Measurements from ENCODE around the gene PLSCR1. TPM values are rescaled to one million over a fixed set of nuclear protein-coding genes. Genes with fewer than 3 reads are reported as not detected.

PLSCR1 gene
- total and polyA plus RNA-seq, 2 donors (not counting 1 experiment from before 2014, with no cell fraction given) = 16.8 to 44.6 TPM

DNA sequence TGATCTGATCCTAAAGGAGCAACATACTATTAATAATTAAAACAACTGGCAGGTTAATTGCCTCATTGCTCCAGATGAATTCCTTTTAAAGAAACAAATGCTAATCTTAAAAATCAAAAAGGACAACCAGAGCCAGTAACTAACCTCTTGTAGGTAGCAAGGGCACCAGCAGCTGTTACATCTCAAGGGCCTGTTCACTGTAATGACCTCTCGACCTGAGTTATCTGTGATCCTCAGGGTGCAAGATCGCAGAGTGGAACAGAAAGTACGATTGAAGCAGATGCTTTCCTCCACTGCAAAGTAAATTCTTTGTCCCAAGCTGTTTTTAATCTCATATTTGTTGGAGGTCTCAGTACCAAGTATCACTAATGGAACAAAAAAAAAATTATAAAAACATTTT is 49.4 kb upstream of the PLSCR1 start:
- no peaks in the 10 kb centered on the region for H3K27me3 ChIP-seq (replicated peaks in 1 of 4; ENCODE audit: control extremely low read depth in 1 of 4, control insufficient read depth in 3 of 4, insufficient read depth in 4 of 4, low read length in 3 of 4)
- no peaks in the 10 kb centered on the region for H3K9me3 Mint-ChIP-seq (ENCODE audit: insufficient read depth)
- no peak overlapping the region for H3K27ac Mint-ChIP-seq
- no peak overlapping the region for H3K9ac ChIP-seq (ENCODE audit: low read length)
- H3K4me2 ChIP-seq (replicated peaks; ENCODE audit: low read depth, low read length, poor library complexity, severe bottlenecking) = no peak overlapping the region
- H3K4me3 ChIP-seq (ENCODE audit: control extremely low read depth in 1 of 5, extremely low read depth in 1 of 5, insufficient read depth in 1 of 5, low read depth in 2 of 5, low read length in 4 of 5) = no peak overlapping the region
- H3K79me2 ChIP-seq (ENCODE audit: control insufficient read depth, insufficient read depth, low read length) = no peaks in the 10 kb centered on the region
- ATAC-seq (ENCODE audit: low read depth) = no peak
- intact Hi-C loops (cut with micrococcal nuclease) = no loop called here
- H3K36me3 ChIP-seq (replicated peaks in 1 of 2; ENCODE audit: control extremely low read depth in 1 of 2, control insufficient read depth in 1 of 2, extremely low read depth in 1 of 2, insufficient read depth in 2 of 2, low read length in 1 of 2) = no peaks in the 10 kb centered on the region
- no peak overlapping the region for H2AFZ ChIP-seq (ENCODE audit: insufficient read depth, low read depth, low read length, poor library complexity, severe bottlenecking)
- no CpG with 5 or more reads among the region's 3 CpGs for WGBS (ENCODE audit: insufficient coverage)
- no peak overlapping the region for H3K27ac ChIP-seq (ENCODE audit: low read length in 2 of 2)
- DNase-seq = no peak
- TF ChIP-seq EZH2 (IDR thresholded peaks at IDR 0.05; ENCODE audit: borderline replicate concordance, insufficient read depth, low read depth, low read length, poor library complexity, severe bottlenecking) (no peak), CTCF (IDR thresholded peaks at IDR 0.05) (no peak)
- H3K27me3 Mint-ChIP-seq = peaks cover 11% of the 10 kb centered on the region
- H3K4me3 Mint-ChIP-seq = no peak overlapping the region
- POLR2A ChIA-PET = no interaction called here
- H3K9me3 ChIP-seq (ENCODE audit: control extremely low read depth in 1 of 3, control insufficient read depth in 2 of 3, insufficient read depth in 1 of 3, low read length in 2 of 3) = no peaks in the 10 kb centered on the region
- no peaks in the 10 kb centered on the region for H4K20me1 ChIP-seq (ENCODE audit: control insufficient read depth, insufficient read depth, low read length, poor library complexity, severe bottlenecking)
- H3K4me1 ChIP-seq (ENCODE audit: control insufficient read depth in 2 of 2, insufficient read depth in 2 of 2, low read length in 2 of 2) = no peaks in the 10 kb centered on the region
- H3K4me1 Mint-ChIP-seq = no peaks in the 10 kb centered on the region
- CTCF ChIA-PET = interaction anchor here (1.0 to 1.8 kb wide), 6 partner anchors 9 to 529 kb away, joined by 3 to 8 read pairs (median 4); no protein-coding TSS in a partner anchor

GRCh38 chr3:146590521-146590920 is 46.1 kb upstream of the PLSCR1 start:
- intact Hi-C loops (cut with micrococcal nuclease) = loop anchor here (2.0 kb wide), 1 partner anchor 50 kb away; no protein-coding TSS in a partner anchor
- Mint-ChIP-seq H3K27ac (no peak overlapping the region), H3K4me3 (no peak overlapping the region)

More at GRCh38 chr3:146590521-146590920, 46.1 kb upstream of the PLSCR1 start:
- H3K4me2 ChIP-seq (replicated peaks; ENCODE audit: low read depth, low read length, poor library complexity, severe bottlenecking) = no peak overlapping the region
- peaks cover 0 to 2% (median 0%) of the 10 kb centered on the region in 4 experiments for H3K27me3 ChIP-seq (replicated peaks in 1 of 4; ENCODE audit: control extremely low read depth in 1 of 4, control insufficient read depth in 3 of 4, insufficient read depth in 4 of 4, low read length in 3 of 4)
- H3K9ac ChIP-seq (ENCODE audit: low read length) = no peak overlapping the region
- no CpG with 5 or more reads among the region's 2 CpGs for WGBS (ENCODE audit: insufficient coverage)
- no peaks in the 10 kb centered on the region for H3K36me3 ChIP-seq (replicated peaks in 1 of 2; ENCODE audit: control extremely low read depth in 1 of 2, control insufficient read depth in 1 of 2, extremely low read depth in 1 of 2, insufficient read depth in 2 of 2, low read length in 1 of 2)
- H3K79me2 ChIP-seq (ENCODE audit: control insufficient read depth, insufficient read depth, low read length) = no peaks in the 10 kb centered on the region
- H4K20me1 ChIP-seq (ENCODE audit: control insufficient read depth, insufficient read depth, low read length, poor library complexity, severe bottlenecking) = no peaks in the 10 kb centered on the region
- H3K27ac ChIP-seq (ENCODE audit: low read length in 2 of 2) = no peak overlapping the region
- no peaks in the 10 kb centered on the region for H3K9me3 ChIP-seq (ENCODE audit: control extremely low read depth in 1 of 3, control insufficient read depth in 2 of 3, insufficient read depth in 1 of 3, low read length in 2 of 3)
- H3K4me1 ChIP-seq (ENCODE audit: control insufficient read depth in 2 of 2, insufficient read depth in 2 of 2, low read length in 2 of 2) = no peaks in the 10 kb centered on the region
- ChIA-PET POLR2A (no interaction called here), CTCF (interaction anchor here (1.1 to 1.7 kb wide), 6 partner anchors 10 to 371 kb away, joined by 3 to 7 read pairs (median 6); no protein-coding TSS in a partner anchor)
- Mint-ChIP-seq H3K4me1 (no peaks in the 10 kb centered on the region), H3K27me3 (peaks cover 5% of the 10 kb centered on the region), H3K9me3 (ENCODE audit: insufficient read depth) (no peaks in the 10 kb centered on the region)
- TF ChIP-seq CTCF (IDR thresholded peaks at IDR 0.05) = no peak
- TF ChIP-seq EZH2 (IDR thresholded peaks at IDR 0.05; ENCODE audit: borderline replicate concordance, insufficient read depth, low read depth, low read length, poor library complexity, severe bottlenecking) = no peak
- H2AFZ ChIP-seq (ENCODE audit: insufficient read depth, low read depth, low read length, poor library complexity, severe bottlenecking) = no peak overlapping the region
- DNase-seq (no peak), ATAC-seq (ENCODE audit: low read depth) (no peak)
- H3K4me3 ChIP-seq (ENCODE audit: control extremely low read depth in 1 of 5, extremely low read depth in 1 of 5, insufficient read depth in 1 of 5, low read depth in 2 of 5, low read length in 4 of 5) = no peak overlapping the region
